GM10266 (cell line): Measurements from ENCODE around the gene HSPA1B.
"Not testable (repeated sequence)": the region's sequence is repeated elsewhere in the genome, so short reads cannot be mapped to it uniquely, and the experiment has no call there.

Experiments used
- DNase-seq: peaks from one replicate; pipeline ENCODE4 v3.0.0; 2012; ENCODE audit errors: extremely low spot score
- TF ChIP-seq, protein P1 (sequence below): IDR thresholded peaks from 2 replicates; pipeline ENCODE4 v1.5.1; 2012; ENCODE audit warnings: mild to moderate bottlenecking, low read depth; ENCODE audit not compliant: control insufficient read depth, insufficient read depth; ENCODE audit errors: missing control alignments

Gene HSPA1B

DNA sequence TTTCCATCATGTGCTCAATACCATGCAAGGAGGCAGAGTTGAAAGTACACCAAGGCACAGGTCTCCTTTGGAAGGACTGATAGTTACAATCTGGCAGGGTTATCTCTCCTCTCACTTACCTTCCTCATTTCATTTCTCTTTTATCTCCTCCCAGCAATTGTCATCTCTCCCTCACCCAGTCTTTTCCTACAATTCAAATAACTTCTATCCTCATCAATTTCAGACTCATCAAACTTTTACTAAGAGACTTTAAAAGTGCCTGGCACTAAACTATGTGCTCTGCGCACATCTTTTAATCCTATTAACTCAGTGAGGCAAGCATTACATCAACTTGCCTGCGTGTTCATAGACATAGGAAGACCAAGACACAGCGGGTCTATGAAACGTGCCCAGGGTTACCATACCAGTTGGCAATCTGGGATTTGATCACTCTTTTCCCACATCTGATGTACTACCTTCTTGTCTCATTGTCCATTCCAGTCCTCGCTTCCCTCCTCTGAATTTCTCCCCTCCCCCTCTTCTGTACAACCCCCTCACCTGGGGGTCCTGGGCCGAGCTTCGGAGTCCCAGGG lies 33.2 kb upstream of the HSPA1B start:
- no peak for DNase-seq
- TF ChIP-seq, protein P1, sequence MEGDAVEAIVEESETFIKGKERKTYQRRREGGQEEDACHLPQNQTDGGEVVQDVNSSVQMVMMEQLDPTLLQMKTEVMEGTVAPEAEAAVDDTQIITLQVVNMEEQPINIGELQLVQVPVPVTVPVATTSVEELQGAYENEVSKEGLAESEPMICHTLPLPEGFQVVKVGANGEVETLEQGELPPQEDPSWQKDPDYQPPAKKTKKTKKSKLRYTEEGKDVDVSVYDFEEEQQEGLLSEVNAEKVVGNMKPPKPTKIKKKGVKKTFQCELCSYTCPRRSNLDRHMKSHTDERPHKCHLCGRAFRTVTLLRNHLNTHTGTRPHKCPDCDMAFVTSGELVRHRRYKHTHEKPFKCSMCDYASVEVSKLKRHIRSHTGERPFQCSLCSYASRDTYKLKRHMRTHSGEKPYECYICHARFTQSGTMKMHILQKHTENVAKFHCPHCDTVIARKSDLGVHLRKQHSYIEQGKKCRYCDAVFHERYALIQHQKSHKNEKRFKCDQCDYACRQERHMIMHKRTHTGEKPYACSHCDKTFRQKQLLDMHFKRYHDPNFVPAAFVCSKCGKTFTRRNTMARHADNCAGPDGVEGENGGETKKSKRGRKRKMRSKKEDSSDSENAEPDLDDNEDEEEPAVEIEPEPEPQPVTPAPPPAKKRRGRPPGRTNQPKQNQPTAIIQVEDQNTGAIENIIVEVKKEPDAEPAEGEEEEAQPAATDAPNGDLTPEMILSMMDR, result no peak

DNA sequence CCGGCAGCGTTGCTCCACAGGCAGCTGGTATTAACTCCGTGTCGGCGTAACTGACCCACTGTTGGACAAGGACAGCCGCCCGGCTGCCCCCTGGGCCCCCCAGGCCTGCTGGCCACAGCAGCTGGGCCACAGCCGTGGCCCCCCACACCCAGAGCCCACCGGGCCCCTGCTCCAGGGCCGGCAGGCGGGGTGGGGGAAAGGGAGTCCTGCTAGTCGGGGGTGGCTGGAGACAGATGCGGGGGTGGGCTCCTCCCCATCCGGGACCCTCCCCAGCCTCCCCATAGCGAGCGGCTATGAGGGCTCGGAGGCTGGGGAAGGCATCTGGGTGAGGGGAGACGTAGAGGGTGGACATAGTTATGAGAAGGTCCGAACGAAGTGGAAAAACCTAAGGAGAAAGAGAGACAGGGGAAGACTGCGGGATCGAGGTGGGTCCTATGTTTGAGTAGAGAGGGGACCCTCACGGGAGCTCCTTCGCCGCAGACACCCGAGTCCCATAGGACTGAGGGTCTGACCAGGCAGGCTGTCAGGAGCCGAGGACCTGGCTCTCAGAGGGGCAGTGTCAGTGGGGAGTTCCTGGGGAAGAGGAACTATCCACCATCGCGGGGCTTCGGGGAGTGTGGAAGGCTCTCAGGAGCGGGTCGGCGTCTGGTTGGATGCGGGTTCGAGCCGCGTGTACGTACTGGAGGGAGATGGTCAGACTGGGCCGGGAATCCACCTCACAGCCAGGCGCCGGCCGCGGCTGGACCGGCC lies 32.5 kb upstream of the HSPA1B start:
- peak; percentile 68 for DNase-seq
- TF ChIP-seq, protein P1, result no peak

DNA sequence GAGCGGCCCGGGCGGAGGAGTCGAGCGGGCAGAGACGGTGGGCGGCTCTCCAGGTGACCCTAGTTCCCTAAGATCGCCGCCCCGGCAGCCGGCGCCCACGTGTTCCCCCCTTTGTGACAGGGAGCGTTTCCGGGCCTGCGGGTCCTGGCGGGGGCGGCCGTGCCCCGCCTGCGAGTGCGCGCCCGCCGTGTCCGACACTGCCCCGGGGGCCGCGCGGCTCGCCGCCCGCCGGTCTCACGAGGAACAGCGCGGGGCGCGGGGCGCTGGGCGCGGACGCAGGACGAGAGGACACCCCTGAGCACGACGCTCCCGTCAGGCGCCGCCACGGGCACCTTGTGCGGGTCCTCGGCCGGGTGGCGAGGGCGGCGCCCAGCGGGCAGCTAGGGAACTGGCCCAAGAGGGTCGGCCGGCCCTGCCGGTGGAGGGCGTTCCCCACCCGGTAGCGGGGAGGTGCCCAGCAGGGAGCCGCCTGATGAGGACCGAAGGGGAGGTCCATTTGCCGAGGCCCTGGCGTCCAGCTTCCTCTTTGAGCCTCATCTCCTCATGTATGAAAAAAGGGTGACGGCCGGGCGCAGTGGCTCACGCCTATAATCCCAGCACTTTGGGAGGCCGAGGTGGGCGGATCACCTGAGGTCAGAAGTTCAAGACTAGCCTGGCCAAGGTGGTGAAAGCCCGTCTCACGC lies 31.8 kb upstream of the HSPA1B start, which contains the start of gene VARS1:
VARS1 (minus strand) TSS at position 137 of the 683 bp plus-strand sequence. CDS start 535 bp downstream, outside the sequence.
- TF ChIP-seq, protein P1, result peak; percentile 93
- DNase-seq, result peak; percentile 98

DNA sequence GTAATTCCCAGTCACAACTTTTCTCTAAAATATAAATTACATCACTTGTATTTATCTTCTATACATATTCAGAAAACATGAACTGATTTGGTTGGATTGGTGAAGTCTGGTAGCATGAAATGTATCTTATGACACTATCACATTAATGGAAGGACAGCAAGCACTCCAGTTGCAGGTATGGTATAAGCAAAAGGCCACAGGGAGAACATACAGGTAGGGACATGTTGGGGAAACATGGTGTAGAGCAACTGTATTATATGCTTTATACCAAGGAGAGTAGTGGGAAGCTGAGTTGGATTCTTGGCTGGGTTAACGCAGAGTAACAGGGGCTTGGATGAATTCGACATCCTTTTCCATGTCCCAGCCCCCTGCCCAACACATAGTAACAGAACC lies 30.5 kb upstream of the HSPA1B start:
- TF ChIP-seq, protein P1, result no peak
- DNase-seq, result no peak

DNA sequence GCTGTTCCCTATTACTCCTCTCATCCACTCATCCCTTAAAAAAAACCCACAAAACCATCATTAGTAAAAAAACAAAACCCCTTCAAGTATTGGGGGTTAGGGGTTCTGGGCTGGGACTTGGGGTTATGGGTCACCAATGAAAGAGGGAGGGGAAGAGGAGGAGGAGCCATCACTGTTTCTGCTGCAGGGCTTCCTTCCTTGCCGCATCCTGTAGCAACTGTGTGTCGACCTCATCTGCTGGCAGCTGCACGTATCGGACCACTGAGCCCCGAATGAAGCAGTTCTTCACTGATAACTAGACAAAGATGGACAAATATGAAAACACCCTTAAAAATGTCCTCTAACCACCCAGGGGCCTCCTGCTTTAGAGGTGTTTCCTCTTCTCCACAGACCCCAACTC lies 29.9 kb upstream of the HSPA1B start:
- DNase-seq, result no peak

DNA sequence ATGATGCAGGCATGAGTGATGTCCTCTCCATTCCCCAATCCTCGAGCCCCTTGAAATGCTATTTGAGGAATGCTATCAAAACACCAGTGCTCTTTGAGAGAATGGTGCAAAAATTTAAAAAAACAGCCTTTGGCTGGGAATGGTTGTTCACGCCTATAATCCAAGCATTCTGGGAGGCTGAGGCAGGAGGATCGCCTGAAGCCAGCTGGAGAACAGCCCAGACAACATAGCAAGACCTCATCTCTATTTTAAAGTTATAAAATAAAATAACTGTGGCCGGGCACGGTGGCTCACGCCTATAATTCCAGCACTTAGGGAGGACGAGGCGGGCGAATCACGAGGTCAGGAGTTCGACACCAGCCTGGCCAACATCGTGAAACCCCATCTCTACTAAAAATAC lies 27.8 kb upstream of the HSPA1B start:
- no peak for DNase-seq

More for the DNA sequence above, 29.9 kb upstream of the HSPA1B start:
- TF ChIP-seq, protein P1, result no peak

DNA sequence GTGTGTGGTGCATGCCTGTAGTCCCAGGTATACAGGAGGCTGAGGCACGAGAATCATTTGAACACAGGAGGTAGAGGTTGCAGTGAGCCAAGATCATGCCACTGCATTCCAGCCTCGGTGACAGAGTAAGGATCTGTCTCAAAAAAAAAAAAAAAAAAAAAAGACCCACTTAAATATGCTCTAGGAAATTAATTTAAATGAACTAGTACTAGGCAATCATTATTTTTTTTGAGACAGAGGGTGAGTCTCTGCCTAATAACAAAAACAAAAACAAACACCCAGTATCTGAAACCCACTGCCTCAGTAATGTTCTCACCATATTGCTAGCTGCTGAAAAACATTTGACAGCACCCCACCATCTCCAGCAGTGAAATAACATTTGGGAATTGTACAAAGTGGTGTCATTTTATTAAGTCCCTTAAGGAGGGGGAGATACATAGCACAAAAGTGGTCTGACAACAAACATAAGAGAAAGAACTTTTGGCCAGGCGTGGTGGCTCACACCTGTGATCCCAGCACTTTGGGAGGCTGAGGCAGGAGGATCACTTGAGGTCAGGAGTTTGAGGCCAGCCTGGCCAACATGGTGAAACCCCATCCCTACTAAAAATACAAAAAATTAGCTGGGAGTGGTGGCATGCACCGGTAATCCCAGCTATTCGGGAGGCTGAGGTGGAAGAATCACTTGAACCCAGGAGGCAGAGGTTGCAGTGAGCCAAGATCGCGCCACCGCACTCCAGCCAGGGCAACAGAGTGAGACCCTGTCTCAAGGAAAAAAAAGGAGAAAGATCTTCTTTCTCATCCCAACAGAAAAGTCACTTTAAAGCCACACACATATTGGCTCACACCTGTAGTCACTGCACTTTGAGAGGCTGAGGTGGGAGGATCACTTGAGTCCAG lies 26.3 kb upstream of the HSPA1B start:
- DNase-seq, result not testable (repeated sequence)

More for the DNA sequence above, 27.8 kb upstream of the HSPA1B start:
- TF ChIP-seq, protein P1, result no peak
